DND-41 (cell line): ENCODE data around the gene TWF1.

Source experiments
- CTCF ChIP-seq: IDR thresholded peaks from 2 replicates; pipeline ENCODE4 v1.5.1; 2012; ENCODE audit warnings: borderline replicate concordance, low read length, moderate library complexity, mild to moderate bottlenecking; ENCODE audit not compliant: poor library complexity, severe bottlenecking; ENCODE audit errors: extremely low read depth
- EZH2 ChIP-seq: IDR thresholded peaks from 3 replicates; pipeline ENCODE4 v1.6.1; 2012; ENCODE audit warnings: borderline replicate concordance, low read depth, mild to moderate bottlenecking, moderate library complexity, low read length, inconsistent platforms; ENCODE audit not compliant: severe bottlenecking

GRCh38 chr12:43805860-43806736, at the start of gene TWF1:
- TF ChIP-seq CTCF, result peak; percentile 27
- TF ChIP-seq EZH2, result no peak
